ENCODE data around the gene SETD4. TPM values are rescaled to one million over a fixed set of nuclear protein-coding genes. Genes with fewer than 3 reads are reported as not detected.
A peak's percentile ranks its signal among the peaks of the same experiment; 100 is the strongest.

Gene SETD4
- total and polyA plus RNA-seq, 2 of the 8 experiments (the other 6 are each of a cell fraction or from before 2014, with no cell fraction given), result 20.1 to 46.6 TPM

- Histone ChIP-seq H2AFZ (ENCODE audit: low read length) (no peak overlapping the region), H3K56ac (replicated peaks; ENCODE audit: insufficient read length, low read depth, low read length) (no peak overlapping the region), H3K4ac (replicated peaks; ENCODE audit: insufficient read length, low read depth, low read length) (no peak overlapping the region), H2BK120ac (replicated peaks; ENCODE audit: low read depth, low read length) (no peak overlapping the region), H3K27ac (ENCODE audit: low read depth, low read length) (no peak overlapping the region), H3K36me3 (ENCODE audit: control insufficient read depth in 2 of 4, insufficient read depth in 4 of 4, low read length in 3 of 4) (peaks cover 0 to 17% (median 7%) of the 10 kb centered on the region in 4 experiments; a peak in 4 of 8 replicates), H4K91ac (replicated peaks; ENCODE audit: insufficient read length, low read length) (peak overlapping the region; percentile 30), H3K27me3 (replicated peaks in 1 of 4; ENCODE audit: control insufficient read depth in 3 of 4, extremely low read depth in 1 of 4, insufficient read depth in 3 of 4, low read length in 3 of 4) (no peaks in the 10 kb centered on the region), H4K5ac (ENCODE audit: insufficient read length, low read depth, low read length) (no peak overlapping the region), H3K23me2 (ENCODE audit: low read depth, low read length) (no peaks in the 10 kb centered on the region; the same call in 1 of the 2 replicates), H3K4me1 (replicated peaks in 1 of 4; ENCODE audit: control insufficient read depth in 3 of 4, insufficient read depth in 4 of 4, low read length in 3 of 4) (peaks cover 0 to 9% (median 4%) of the 10 kb centered on the region in 4 experiments; a peak in 6 of 7 replicates), H4K8ac (ENCODE audit: extremely low read depth, insufficient read depth, low read length) (no peak overlapping the region), H2BK15ac (ENCODE audit: low read length) (peak overlapping the region; percentile 53; the same call in 1 of the 2 replicates), H2AK5ac (ENCODE audit: low read depth, low read length) (no peak overlapping the region), H3K79me1 (ENCODE audit: low read depth, low read length) (no peaks in the 10 kb centered on the region), H3K79me2 (ENCODE audit: control insufficient read depth in 1 of 2, insufficient read depth in 2 of 2, low read length in 2 of 2) (peaks cover 0 to 8% of the 10 kb centered on the region in 2 experiments; a peak in 1 of 4 replicates), H3K14ac (ENCODE audit: insufficient read length) (no peak overlapping the region), H2BK20ac (ENCODE audit: low read length) (no peak overlapping the region; the same call in 1 of the 2 replicates), H3K23ac (ENCODE audit: insufficient read length) (no peak overlapping the region), H3K9me3 (ENCODE audit: insufficient read depth in 2 of 2, low read depth in 1 of 2, low read length in 1 of 2) (no peaks in the 10 kb centered on the region; a peak in 1 of 4 replicates), H2BK5ac (ENCODE audit: low read depth, low read length) (no peak overlapping the region), H4K20me1 (replicated peaks in 1 of 2; ENCODE audit: control insufficient read depth in 1 of 2, insufficient read depth in 2 of 2, low read length in 2 of 2) (no peaks in the 10 kb centered on the region), H3K18ac (ENCODE audit: extremely low read depth, low read length) (peak overlapping the region; percentile 75; the same call in 1 of the 2 replicates), H3K4me3 (ENCODE audit: extremely low read depth in 1 of 4, insufficient read depth in 2 of 4, low read depth in 3 of 4, low read length in 4 of 4) (no peak overlapping the region), H2BK12ac (ENCODE audit: low read depth, low read length) (no peak overlapping the region; the same call in 1 of the 2 replicates), H3K4me2 (ENCODE audit: insufficient read depth in 1 of 2, low read depth in 2 of 2, low read length in 2 of 2) (0 out of 4 replicates have a peak overlapping the region, but pooled peaks have one; percentile 10), H3K9ac (replicated peaks in 1 of 4; ENCODE audit: extremely low read depth in 1 of 4, low read depth in 3 of 4, low read length in 3 of 4) (no peak overlapping the region; a peak in 1 of 7 replicates)
- POLR2A ChIA-PET (ENCODE audit: partially characterized antibody), result interaction anchor here (0.7 to 1.4 kb wide), 2 partner anchors 13 to 22 kb away, joined by 3 read pairs; no protein-coding TSS in a partner anchor
- FAIRE-seq (no peak), DNase-seq (ENCODE audit: low read depth in 1 of 2, low spot score in 2 of 2) (no peak)
- 79% methylated on average over 3 of the region's 3 CpGs; no CpG with 5 or more reads in 1 of the 2 experiments for WGBS, 2 experiments (ENCODE audit: extremely low coverage in 1 of 2, insufficient coverage in 1 of 2, insufficient read length in 1 of 2, insufficient replicate concordance in 2 of 2, low coverage in 1 of 2, low lambda C conversion rate in 2 of 2, missing lambda C conversion rate in 1 of 2)
- CTCF ChIA-PET (ENCODE audit: partially characterized antibody), result interaction anchor here (1.3 to 1.4 kb wide), 2 partner anchors 15 to 50 kb away, joined by 3 read pairs; partner anchors contain the start of gene SETD4
- TF ChIP-seq POLR2AphosphoS5 (IDR thresholded peaks at IDR 0.05; ENCODE audit: low read depth, low read length) (no peak), CHD1 (IDR thresholded peaks at IDR 0.05; ENCODE audit: low read depth, low read length) (no peak), ASH2L (IDR thresholded peaks at IDR 0.05; ENCODE audit: low read length) (no peak), PHF8 (conservative IDR thresholded peaks at IDR 0.05; ENCODE audit: low read depth, low read length) (no peak), GTF2F1 (IDR thresholded peaks at IDR 0.05; ENCODE audit: borderline replicate concordance, low read depth, low read length) (no peak), BACH1 (IDR thresholded peaks at IDR 0.05; ENCODE audit: low read length) (no peak), ATF2 (IDR thresholded peaks at IDR 0.05; ENCODE audit: low read length) (no peak), KDM4A (IDR thresholded peaks at IDR 0.05; ENCODE audit: low read depth, low read length, severe bottlenecking) (no peak), MAX (IDR thresholded peaks at IDR 0.05) (no peak), CHD2 (IDR thresholded peaks at IDR 0.05; ENCODE audit: low read length) (no peak), RXRA (IDR thresholded peaks at IDR 0.05; ENCODE audit: insufficient read depth, low read depth, low read length) (no peak), SIX5 (IDR thresholded peaks at IDR 0.05; ENCODE audit: low read depth, low read length) (no peak)
Measured at GRCh38 chr21:36075171-36075570, 14.8 kb upstream of the SETD4 start.
